ENCODE measurements around the gene ZNF282.
"Not testable (repeated sequence)": the region's sequence is repeated elsewhere in the genome, so short reads cannot be mapped to it uniquely, and the experiment has no call there.

ZNF282 gene

DNA sequence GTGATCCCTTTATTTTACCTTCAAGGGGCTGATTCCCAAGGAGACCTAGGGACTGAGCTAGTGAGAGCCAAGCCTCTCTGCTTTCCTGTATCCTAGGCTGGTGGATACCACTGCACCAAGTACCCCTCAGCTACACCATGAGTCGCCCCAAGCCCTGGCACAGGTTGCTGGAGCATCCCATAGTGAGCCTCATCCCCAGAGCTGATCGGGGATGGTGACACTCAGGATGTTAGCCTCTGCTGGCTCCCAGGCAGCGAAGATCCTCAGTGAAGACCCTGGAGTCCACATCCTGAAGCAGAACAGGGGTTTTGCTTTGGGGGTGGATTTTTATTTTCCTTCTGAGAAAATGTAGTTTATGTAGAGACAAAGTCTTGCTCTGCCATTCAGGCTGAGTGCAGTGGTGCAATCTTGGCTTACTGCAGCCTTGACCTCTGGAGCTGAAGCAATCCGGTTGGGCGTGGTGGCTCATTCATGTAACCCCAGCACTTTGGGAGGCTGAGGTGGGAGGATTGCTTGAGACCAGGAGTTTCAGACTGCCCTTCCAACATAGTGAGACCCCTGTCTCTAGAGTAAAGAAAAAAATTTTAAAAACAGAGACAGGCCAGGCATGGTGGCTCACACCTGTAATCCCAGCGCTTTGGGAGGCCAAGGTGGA, 31.6 kb downstream of the ZNF282 start:
- H3K9ac ChIP-seq (ENCODE audit: low read length): no peak overlapping the region
- no peaks in the 10 kb centered on the region for H3K27me3 ChIP-seq (ENCODE audit: control insufficient read depth, insufficient read depth, low read length)
- no peak overlapping the region for H3K27ac ChIP-seq (ENCODE audit: low read length)
- no peak overlapping the region for H3K4me3 ChIP-seq (ENCODE audit: low read length)
- no peaks in the 10 kb centered on the region for H3K4me1 ChIP-seq (ENCODE audit: control insufficient read depth, low read depth, low read length)
- H3K9me3 ChIP-seq (ENCODE audit: control insufficient read depth, low read depth, low read length): no peaks in the 10 kb centered on the region
- H3K36me3 ChIP-seq (ENCODE audit: control insufficient read depth, low read depth, low read length): peaks cover 11% of the 10 kb centered on the region

DNA sequence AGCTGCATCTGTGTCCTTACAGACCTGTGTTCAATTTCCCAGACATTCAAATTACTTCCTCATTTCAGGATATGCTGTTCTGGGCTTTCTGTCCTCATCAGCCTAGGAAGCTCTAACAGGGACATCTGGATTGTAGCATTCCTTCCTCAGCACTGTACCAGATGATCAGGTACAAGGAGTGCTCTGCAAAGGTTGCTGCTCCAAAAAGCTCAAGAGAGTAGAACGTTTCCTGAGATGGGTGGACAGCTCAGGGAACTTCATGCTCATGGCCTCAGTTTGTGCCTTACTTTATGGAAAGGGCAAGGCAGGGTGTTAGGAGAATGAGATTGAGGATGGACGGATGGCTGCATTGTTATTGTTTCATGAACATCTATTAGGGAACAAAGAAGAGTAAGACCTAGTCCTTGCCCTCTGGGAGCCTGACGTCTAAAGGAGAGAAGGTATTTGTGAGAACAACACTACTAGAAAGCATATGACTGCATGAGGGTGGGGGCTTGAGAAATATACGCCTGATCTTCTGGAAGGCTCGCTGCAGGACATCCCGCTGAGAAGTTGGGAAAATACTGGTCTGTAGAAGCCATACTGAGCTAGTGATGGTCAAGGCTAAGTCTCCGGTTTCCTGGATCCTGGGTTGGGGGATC, 33.6 kb downstream of the ZNF282 start:
- Histone ChIP-seq H3K9me3 (ENCODE audit: control insufficient read depth, low read depth, low read length) (no peaks in the 10 kb centered on the region), H3K4me1 (ENCODE audit: control insufficient read depth, low read depth, low read length) (no peaks in the 10 kb centered on the region), H3K4me3 (ENCODE audit: low read length) (no peak overlapping the region)

GRCh38 chr7:149229526-149229925, 34.2 kb downstream of the ZNF282 start:
- Histone ChIP-seq H3K4me1 (ENCODE audit: control insufficient read depth, low read depth, low read length) (no peaks in the 10 kb centered on the region), H3K27me3 (ENCODE audit: control insufficient read depth, insufficient read depth, low read length) (no peaks in the 10 kb centered on the region), H3K4me3 (ENCODE audit: low read length) (no peak overlapping the region), H3K9ac (ENCODE audit: low read length) (no peak overlapping the region), H3K27ac (ENCODE audit: low read length) (no peak overlapping the region), H3K9me3 (ENCODE audit: control insufficient read depth, low read depth, low read length) (no peaks in the 10 kb centered on the region), H3K36me3 (ENCODE audit: control insufficient read depth, low read depth, low read length) (peaks cover 9% of the 10 kb centered on the region)

More for the DNA sequence above, 33.6 kb downstream of the ZNF282 start:
- Histone ChIP-seq H3K9ac (ENCODE audit: low read length) (no peak overlapping the region), H3K36me3 (ENCODE audit: control insufficient read depth, low read depth, low read length) (peaks cover 11% of the 10 kb centered on the region), H3K27me3 (ENCODE audit: control insufficient read depth, insufficient read depth, low read length) (no peaks in the 10 kb centered on the region), H3K27ac (ENCODE audit: low read length) (no peak overlapping the region)

DNA sequence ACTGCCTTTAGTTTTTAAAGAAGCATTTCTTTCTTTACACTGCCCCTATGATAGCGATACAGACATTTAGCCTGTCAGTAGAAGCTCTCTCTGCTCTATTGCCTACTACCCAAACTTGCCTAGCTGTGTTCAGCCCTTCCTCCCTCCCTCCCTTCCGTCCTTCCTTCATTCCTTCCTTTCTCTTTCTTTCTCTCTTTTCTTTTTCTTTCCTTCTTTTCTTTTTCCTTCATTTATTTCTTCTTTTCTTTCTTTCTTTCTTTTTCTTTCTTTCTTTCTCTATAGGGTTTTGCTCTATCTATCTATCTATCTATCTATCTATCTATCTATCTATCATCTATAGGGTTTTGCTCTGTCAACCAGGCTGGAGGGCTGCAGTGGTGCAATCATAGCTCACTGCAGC, 37.0 kb downstream of the ZNF282 start:
- Histone ChIP-seq H3K9ac (ENCODE audit: low read length) (no peak overlapping the region), H3K27me3 (ENCODE audit: control insufficient read depth, insufficient read depth, low read length) (peaks cover 2% of the 10 kb centered on the region), H3K36me3 (ENCODE audit: control insufficient read depth, low read depth, low read length) (no peaks in the 10 kb centered on the region), H3K4me3 (ENCODE audit: low read length) (no peak overlapping the region), H3K9me3 (ENCODE audit: control insufficient read depth, low read depth, low read length) (no peaks in the 10 kb centered on the region), H3K4me1 (ENCODE audit: control insufficient read depth, low read depth, low read length) (no peaks in the 10 kb centered on the region), H3K27ac (ENCODE audit: low read length) (no peak overlapping the region)

DNA sequence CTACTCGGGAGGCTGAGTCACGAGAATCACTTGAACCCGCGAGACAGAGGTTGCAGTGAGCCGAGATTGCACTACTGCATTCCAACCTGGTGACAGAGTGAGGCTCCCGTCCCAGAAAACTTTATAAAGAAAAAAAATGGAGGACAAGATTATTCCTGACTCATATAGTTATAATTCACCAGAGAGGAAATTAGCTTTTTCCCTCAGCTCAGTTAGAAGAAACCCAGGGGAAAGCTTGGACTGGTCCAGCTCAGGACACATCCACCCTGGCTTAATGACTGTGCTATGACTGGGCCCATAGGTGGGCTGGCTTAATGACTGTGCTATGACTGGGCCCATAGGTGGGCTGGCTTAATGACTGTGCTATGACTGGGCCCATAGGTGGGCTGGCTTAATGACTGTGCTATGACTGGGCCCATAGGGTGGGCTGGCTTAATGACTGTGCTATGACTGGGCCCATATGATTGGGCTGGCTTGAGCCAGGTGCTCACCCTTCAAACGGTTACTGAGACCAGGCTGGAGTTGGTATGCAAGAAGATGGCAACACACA, 38.4 kb downstream of the ZNF282 start:
- H3K4me3 ChIP-seq (ENCODE audit: low read length); H3K9me3 ChIP-seq (ENCODE audit: control insufficient read depth, low read depth, low read length); H3K9ac ChIP-seq (ENCODE audit: low read length); H3K36me3 ChIP-seq (ENCODE audit: control insufficient read depth, low read depth, low read length); H3K27ac ChIP-seq (ENCODE audit: low read length); H3K4me1 ChIP-seq (ENCODE audit: control insufficient read depth, low read depth, low read length): not testable (repeated sequence)
- peaks cover 13% of the 10 kb centered on the region for H3K27me3 ChIP-seq (ENCODE audit: control insufficient read depth, insufficient read depth, low read length)

GRCh38 chr7:149237502-149237901, 42.2 kb downstream of the ZNF282 start:
- Histone ChIP-seq H3K4me3 (ENCODE audit: low read length) (no peak overlapping the region), H3K27me3 (ENCODE audit: control insufficient read depth, insufficient read depth, low read length) (peaks cover 13% of the 10 kb centered on the region), H3K36me3 (ENCODE audit: control insufficient read depth, low read depth, low read length) (no peaks in the 10 kb centered on the region), H3K27ac (ENCODE audit: low read length) (no peak overlapping the region), H3K4me1 (ENCODE audit: control insufficient read depth, low read depth, low read length) (peaks cover 4% of the 10 kb centered on the region), H3K9ac (ENCODE audit: low read length) (no peak overlapping the region), H3K9me3 (ENCODE audit: control insufficient read depth, low read depth, low read length) (no peaks in the 10 kb centered on the region)

- Histone ChIP-seq H3K27me3 (ENCODE audit: control insufficient read depth, insufficient read depth, low read length) (peaks cover 13% of the 10 kb centered on the region), H3K4me3 (ENCODE audit: low read length) (no peak overlapping the region), H3K36me3 (ENCODE audit: control insufficient read depth, low read depth, low read length) (no peaks in the 10 kb centered on the region), H3K27ac (ENCODE audit: low read length) (no peak overlapping the region), H3K9ac (ENCODE audit: low read length) (no peak overlapping the region), H3K9me3 (ENCODE audit: control insufficient read depth, low read depth, low read length) (no peaks in the 10 kb centered on the region), H3K4me1 (ENCODE audit: control insufficient read depth, low read depth, low read length) (peaks cover 4% of the 10 kb centered on the region)
Measured at GRCh38 chr7:149238051-149238450, 42.7 kb downstream of the ZNF282 start.

DNA sequence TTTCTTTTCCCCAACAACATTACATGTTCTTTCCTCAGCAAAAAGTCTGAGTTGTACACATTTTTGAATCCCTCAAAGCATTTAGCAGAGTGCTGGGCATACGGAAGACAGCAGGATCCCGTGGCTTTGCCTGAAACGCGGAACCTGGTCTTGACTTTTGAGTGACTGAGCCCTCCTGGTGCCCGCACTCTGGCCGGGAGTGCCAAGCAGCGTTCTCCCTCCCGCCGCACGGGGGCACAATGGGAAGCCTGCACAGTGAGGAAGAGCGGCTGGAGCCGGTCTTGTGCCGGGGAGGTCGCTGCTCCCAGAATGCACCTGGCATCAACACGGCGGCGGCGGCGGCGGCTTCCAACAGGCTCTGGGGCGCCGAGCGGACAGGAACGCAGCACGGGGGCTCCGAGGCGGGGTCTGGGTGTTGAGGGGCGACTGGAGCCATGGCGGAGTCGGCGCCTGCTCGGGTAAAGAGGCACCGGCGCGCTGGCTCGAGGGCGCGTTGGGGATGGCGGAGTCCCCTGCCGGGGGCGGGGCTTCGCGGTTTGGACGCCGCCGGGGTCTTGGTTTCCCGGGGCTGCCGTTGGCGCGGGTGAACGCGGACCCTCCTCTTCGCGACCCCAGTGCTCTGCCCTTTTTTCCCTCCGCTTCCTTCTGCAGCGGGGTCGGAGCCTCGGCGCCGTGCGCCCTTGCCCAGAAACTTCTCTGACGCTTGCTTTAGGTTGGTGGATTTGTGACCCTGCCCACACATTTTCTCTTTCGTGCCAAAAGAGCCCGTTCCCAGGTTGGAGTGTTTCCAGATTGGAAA, 44.2 kb downstream of the ZNF282 start, which contains the start of gene ZNF212:
Gene ZNF212, plus strand, starts transcription at position 307 of the 799 bp plus-strand sequence. Its CDS starts 128 bp downstream, at position 435.
- Histone ChIP-seq H3K4me3 (ENCODE audit: low read length) (peak within 1 kb of the TSS; percentile 92), H3K4me1 (ENCODE audit: control insufficient read depth, low read depth, low read length) (peaks cover 4% of the 10 kb centered on the region), H3K36me3 (ENCODE audit: control insufficient read depth, low read depth, low read length) (no peaks in the 10 kb centered on the region), H3K27me3 (ENCODE audit: control insufficient read depth, insufficient read depth, low read length) (peaks cover 13% of the 10 kb centered on the region), H3K9ac (ENCODE audit: low read length) (peak within 1 kb of the TSS; percentile 88), H3K27ac (ENCODE audit: low read length) (peak within 1 kb of the TSS; percentile 75), H3K9me3 (ENCODE audit: control insufficient read depth, low read depth, low read length) (no peaks in the 10 kb centered on the region)

GRCh38 chr7:149240637-149241036, 45.3 kb downstream of the ZNF282 start:
- H3K9me3 ChIP-seq (ENCODE audit: control insufficient read depth, low read depth, low read length): no peaks in the 10 kb centered on the region
- H3K9ac ChIP-seq (ENCODE audit: low read length): peak overlapping the region; percentile 88
- H3K27ac ChIP-seq (ENCODE audit: low read length): no peak overlapping the region
- peaks cover 13% of the 10 kb centered on the region for H3K27me3 ChIP-seq (ENCODE audit: control insufficient read depth, insufficient read depth, low read length)
- peak overlapping the region; percentile 92 for H3K4me3 ChIP-seq (ENCODE audit: low read length)
- peaks cover 4% of the 10 kb centered on the region for H3K4me1 ChIP-seq (ENCODE audit: control insufficient read depth, low read depth, low read length)
- H3K36me3 ChIP-seq (ENCODE audit: control insufficient read depth, low read depth, low read length): no peaks in the 10 kb centered on the region

- no peaks in the 10 kb centered on the region for H3K36me3 ChIP-seq (ENCODE audit: control insufficient read depth, low read depth, low read length)
- H3K9ac ChIP-seq (ENCODE audit: low read length): no peak overlapping the region
- H3K27me3 ChIP-seq (ENCODE audit: control insufficient read depth, insufficient read depth, low read length): peaks cover 13% of the 10 kb centered on the region
- H3K4me3 ChIP-seq (ENCODE audit: low read length): no peak overlapping the region
- no peaks in the 10 kb centered on the region for H3K9me3 ChIP-seq (ENCODE audit: control insufficient read depth, low read depth, low read length)
- H3K4me1 ChIP-seq (ENCODE audit: control insufficient read depth, low read depth, low read length): peaks cover 4% of the 10 kb centered on the region
- H3K27ac ChIP-seq (ENCODE audit: low read length): no peak overlapping the region
Measured at GRCh38 chr7:149241696-149242095, 46.4 kb downstream of the ZNF282 start.

GRCh38 chr7:149245244-149245643, 49.9 kb downstream of the ZNF282 start:
- Histone ChIP-seq H3K9ac (ENCODE audit: low read length) (no peak overlapping the region), H3K4me1 (ENCODE audit: control insufficient read depth, low read depth, low read length) (no peaks in the 10 kb centered on the region), H3K27ac (ENCODE audit: low read length) (no peak overlapping the region), H3K4me3 (ENCODE audit: low read length) (no peak overlapping the region), H3K27me3 (ENCODE audit: control insufficient read depth, insufficient read depth, low read length) (no peaks in the 10 kb centered on the region), H3K36me3 (ENCODE audit: control insufficient read depth, low read depth, low read length) (no peaks in the 10 kb centered on the region), H3K9me3 (ENCODE audit: control insufficient read depth, low read depth, low read length) (no peaks in the 10 kb centered on the region)
